ENCODE measurements around the gene OR2D2. TPM values are rescaled to one million over a fixed set of nuclear protein-coding genes. Genes with fewer than 3 reads are reported as not detected.
"Not testable (repeated sequence)": the region's sequence is repeated elsewhere in the genome, so short reads cannot be mapped to it uniquely, and the experiment has no call there.

OR2D2 gene
- total RNA-seq, 2 experiments from 2014 or later = 1.4 to 3.2 TPM

DNA sequence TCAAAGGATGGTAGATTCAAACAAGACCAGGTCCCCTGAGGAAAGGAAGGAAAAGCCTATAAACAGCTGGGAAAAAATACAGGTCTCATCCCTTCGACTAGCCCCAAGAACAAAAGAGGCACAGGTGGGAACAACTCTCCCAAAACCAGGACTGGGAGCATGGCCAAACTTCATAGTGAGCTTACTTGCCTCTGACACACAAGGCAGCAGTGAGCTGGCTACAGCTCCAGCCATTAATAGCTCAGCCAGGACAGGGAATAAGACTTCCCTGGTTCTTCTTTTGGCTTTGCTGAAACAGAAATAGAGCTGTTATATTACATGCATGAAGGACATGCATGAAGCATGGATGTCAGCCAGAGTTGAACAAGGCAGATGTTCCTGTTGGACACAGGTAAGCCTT is 29.3 kb downstream of the OR2D2 start, which contains the start of gene OR10A2:
Gene OR10A2, plus strand, starts transcription at position 97 of the 400 bp plus-strand sequence. CDS start 6,698 bp downstream, outside the sequence.
- no peaks in the 10 kb centered on the region for H4K20me1 ChIP-seq (ENCODE audit: insufficient read depth, low read length)
- H3K27ac ChIP-seq (ENCODE audit: low read depth, low read length, poor library complexity, severe bottlenecking) = no peak within 1 kb of the TSS
- H3K9me2 ChIP-seq (ENCODE audit: insufficient read depth, low read length) = no peaks in the 10 kb centered on the region
- intact Hi-C loops (cut with micrococcal nuclease; ENCODE audit: unreplicated experiment) = no loop called here
- no peak for DNase-seq (ENCODE audit: low spot score)
- no peak within 1 kb of the TSS for H2AFZ ChIP-seq (ENCODE audit: low read length)
- no peaks in the 10 kb centered on the region for H3K79me2 ChIP-seq (ENCODE audit: insufficient read depth, low read depth, low read length)
- TF ChIP-seq, protein P1, sequence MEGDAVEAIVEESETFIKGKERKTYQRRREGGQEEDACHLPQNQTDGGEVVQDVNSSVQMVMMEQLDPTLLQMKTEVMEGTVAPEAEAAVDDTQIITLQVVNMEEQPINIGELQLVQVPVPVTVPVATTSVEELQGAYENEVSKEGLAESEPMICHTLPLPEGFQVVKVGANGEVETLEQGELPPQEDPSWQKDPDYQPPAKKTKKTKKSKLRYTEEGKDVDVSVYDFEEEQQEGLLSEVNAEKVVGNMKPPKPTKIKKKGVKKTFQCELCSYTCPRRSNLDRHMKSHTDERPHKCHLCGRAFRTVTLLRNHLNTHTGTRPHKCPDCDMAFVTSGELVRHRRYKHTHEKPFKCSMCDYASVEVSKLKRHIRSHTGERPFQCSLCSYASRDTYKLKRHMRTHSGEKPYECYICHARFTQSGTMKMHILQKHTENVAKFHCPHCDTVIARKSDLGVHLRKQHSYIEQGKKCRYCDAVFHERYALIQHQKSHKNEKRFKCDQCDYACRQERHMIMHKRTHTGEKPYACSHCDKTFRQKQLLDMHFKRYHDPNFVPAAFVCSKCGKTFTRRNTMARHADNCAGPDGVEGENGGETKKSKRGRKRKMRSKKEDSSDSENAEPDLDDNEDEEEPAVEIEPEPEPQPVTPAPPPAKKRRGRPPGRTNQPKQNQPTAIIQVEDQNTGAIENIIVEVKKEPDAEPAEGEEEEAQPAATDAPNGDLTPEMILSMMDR (conservative IDR thresholded peaks at IDR 0.05; ENCODE audit: low read length) = no peak
- TF ChIP-seq EZH2phosphoT487 (IDR thresholded peaks at IDR 0.05; ENCODE audit: borderline replicate concordance, low read depth, low read length) = no peak
- H3K9me3 ChIP-seq (ENCODE audit: low read length) = no peaks in the 10 kb centered on the region
- no peak within 1 kb of the TSS for H3K4me2 ChIP-seq (ENCODE audit: low read length)
- POLR2A ChIA-PET = interaction anchor here (0.6 to 1.7 kb wide), 4 partner anchors 8 to 50 kb away, joined by 3 to 6 read pairs (median 5); no protein-coding TSS in a partner anchor
- CTCF ChIA-PET (ENCODE audit: unreplicated experiment) = no interaction called here
- no peak within 1 kb of the TSS for H3K4me3 ChIP-seq (ENCODE audit: low read depth, low read length, poor library complexity, severe bottlenecking)
- H3K36me3 ChIP-seq (ENCODE audit: insufficient read depth, low read length) = no peaks in the 10 kb centered on the region
- H3K4me1 ChIP-seq (ENCODE audit: insufficient read depth, low read length, poor library complexity, severe bottlenecking) = no peaks in the 10 kb centered on the region
- BruUV-seq (replicated peaks) = no TSS peak

DNA sequence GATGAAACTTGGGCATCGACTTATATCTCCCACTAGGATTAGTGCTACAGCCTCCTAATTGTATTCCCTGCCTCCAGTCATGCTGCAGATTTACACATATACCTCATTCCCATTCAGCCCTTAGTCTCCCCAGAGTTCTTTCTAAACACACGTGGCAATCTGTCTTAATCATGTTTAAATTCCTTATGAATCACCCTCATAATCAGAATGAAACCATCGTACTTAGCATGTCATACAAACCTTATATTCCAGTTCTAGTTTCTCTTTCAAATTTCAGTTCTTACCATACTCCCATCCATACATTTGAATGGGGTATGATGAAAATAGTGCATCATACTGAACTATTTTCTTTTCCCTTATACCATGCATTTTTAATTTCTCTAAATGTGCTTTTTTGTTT is 35.4 kb downstream of the OR2D2 start:
- intact Hi-C loops (cut with micrococcal nuclease; ENCODE audit: unreplicated experiment) = no loop called here
- H3K4me3 ChIP-seq (ENCODE audit: low read depth, low read length, poor library complexity, severe bottlenecking) = no peak overlapping the region
- no peak for TF ChIP-seq EZH2phosphoT487 (IDR thresholded peaks at IDR 0.05; ENCODE audit: borderline replicate concordance, low read depth, low read length)
- TF ChIP-seq, protein P1 (conservative IDR thresholded peaks at IDR 0.05; ENCODE audit: low read length) = no peak
- H3K9me2 ChIP-seq (ENCODE audit: insufficient read depth, low read length) = no peaks in the 10 kb centered on the region
- H4K20me1 ChIP-seq (ENCODE audit: insufficient read depth, low read length) = no peaks in the 10 kb centered on the region
- H3K4me1 ChIP-seq (ENCODE audit: insufficient read depth, low read length, poor library complexity, severe bottlenecking) = no peaks in the 10 kb centered on the region
- ChIA-PET POLR2A (no interaction called here), CTCF (ENCODE audit: unreplicated experiment) (no interaction called here)
- no peak overlapping the region for H3K4me2 ChIP-seq (ENCODE audit: low read length)
- DNase-seq (ENCODE audit: low spot score) = no peak
- peaks cover 10% of the 10 kb centered on the region; the same call in 1 of the 2 replicates for H3K9me3 ChIP-seq (ENCODE audit: low read length)
- no peaks in the 10 kb centered on the region for H3K36me3 ChIP-seq (ENCODE audit: insufficient read depth, low read length)
- no peaks in the 10 kb centered on the region for H3K79me2 ChIP-seq (ENCODE audit: insufficient read depth, low read depth, low read length)
- no peak overlapping the region for H3K27ac ChIP-seq (ENCODE audit: low read depth, low read length, poor library complexity, severe bottlenecking)
- no TSS peak for BruUV-seq (replicated peaks)
- H2AFZ ChIP-seq (ENCODE audit: low read length) = no peak overlapping the region

DNA sequence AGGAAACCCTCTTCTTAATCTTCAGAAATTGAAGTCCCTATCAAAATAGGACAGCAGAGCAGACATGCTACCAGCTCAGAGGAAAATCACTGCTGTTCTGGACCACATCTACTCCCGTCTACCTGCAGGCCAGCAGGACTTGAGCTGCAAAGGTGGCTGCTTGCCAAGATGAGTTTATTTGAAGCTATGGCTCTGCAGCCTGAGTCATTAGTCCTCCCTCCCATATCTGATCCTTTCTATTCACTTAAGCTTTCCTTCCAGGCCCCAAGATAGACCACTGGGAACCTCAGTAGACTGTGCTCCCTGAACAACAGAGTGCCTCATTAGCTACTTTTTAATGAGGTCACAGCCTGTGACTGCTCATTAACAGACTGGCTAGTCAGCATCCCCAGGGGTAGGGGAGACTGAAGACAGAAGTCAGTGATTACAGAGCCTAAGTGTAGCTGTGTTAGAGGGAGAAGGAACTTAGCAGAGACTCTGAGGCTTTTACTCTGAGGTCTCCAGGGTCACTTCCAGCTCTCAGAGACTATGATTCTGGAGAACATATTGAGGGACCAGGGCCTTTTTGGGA is 36.2 kb downstream of the OR2D2 start:
- CTCF ChIA-PET (ENCODE audit: unreplicated experiment) = no interaction called here
- H3K9me3 ChIP-seq (ENCODE audit: low read length) = peaks cover 10% of the 10 kb centered on the region; the same call in 1 of the 2 replicates
- no peaks in the 10 kb centered on the region for H3K79me2 ChIP-seq (ENCODE audit: insufficient read depth, low read depth, low read length)
- DNase-seq (ENCODE audit: low spot score) = no peak
- H2AFZ ChIP-seq (ENCODE audit: low read length) = no peak overlapping the region
- H3K27ac ChIP-seq (ENCODE audit: low read depth, low read length, poor library complexity, severe bottlenecking) = no peak overlapping the region
- H3K4me1 ChIP-seq (ENCODE audit: insufficient read depth, low read length, poor library complexity, severe bottlenecking) = no peaks in the 10 kb centered on the region
- no peaks in the 10 kb centered on the region for H4K20me1 ChIP-seq (ENCODE audit: insufficient read depth, low read length)
- TF ChIP-seq, protein P1 (conservative IDR thresholded peaks at IDR 0.05; ENCODE audit: low read length) = no peak
- no peak for TF ChIP-seq EZH2phosphoT487 (IDR thresholded peaks at IDR 0.05; ENCODE audit: borderline replicate concordance, low read depth, low read length)
- H3K4me3 ChIP-seq (ENCODE audit: low read depth, low read length, poor library complexity, severe bottlenecking) = no peak overlapping the region
- POLR2A ChIA-PET = interaction anchor here (0.6 to 1.0 kb wide), 4 partner anchors 8 to 215 kb away, joined by 3 to 4 read pairs (median 3); partner anchors contain the start of gene ZNF215
- no TSS peak for BruUV-seq (replicated peaks)
- no peaks in the 10 kb centered on the region for H3K9me2 ChIP-seq (ENCODE audit: insufficient read depth, low read length)
- no peak overlapping the region for H3K4me2 ChIP-seq (ENCODE audit: low read length)
- intact Hi-C loops (cut with micrococcal nuclease; ENCODE audit: unreplicated experiment) = no loop called here
- no peaks in the 10 kb centered on the region for H3K36me3 ChIP-seq (ENCODE audit: insufficient read depth, low read length)

DNA sequence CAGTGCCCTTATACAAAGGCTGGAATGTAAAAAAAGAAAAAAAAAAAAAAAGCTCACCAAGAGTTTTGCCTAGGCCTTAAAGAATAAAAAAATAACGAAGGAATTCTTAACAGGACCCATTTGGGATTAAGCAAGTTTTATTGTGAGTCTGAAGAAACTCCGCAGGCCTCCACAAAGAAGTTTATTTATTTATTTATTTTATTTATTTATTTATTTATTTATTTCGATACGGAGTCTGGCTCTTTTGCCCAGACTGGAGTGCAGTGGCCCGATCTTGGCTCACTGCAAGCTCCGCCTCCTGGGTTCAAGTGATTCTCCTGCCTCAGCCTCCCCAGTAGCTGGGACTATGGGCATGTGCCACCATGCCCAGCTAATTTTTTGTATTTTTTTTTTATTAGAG is 37.5 kb downstream of the OR2D2 start:
- H2AFZ ChIP-seq (ENCODE audit: low read length); intact Hi-C loops (cut with micrococcal nuclease; ENCODE audit: unreplicated experiment); H3K9me2 ChIP-seq (ENCODE audit: insufficient read depth, low read length); H4K20me1 ChIP-seq (ENCODE audit: insufficient read depth, low read length); H3K4me2 ChIP-seq (ENCODE audit: low read length); H3K4me1 ChIP-seq (ENCODE audit: insufficient read depth, low read length, poor library complexity, severe bottlenecking); H3K4me3 ChIP-seq (ENCODE audit: low read depth, low read length, poor library complexity, severe bottlenecking); CTCF ChIA-PET (ENCODE audit: unreplicated experiment); H3K27ac ChIP-seq (ENCODE audit: low read depth, low read length, poor library complexity, severe bottlenecking); H3K36me3 ChIP-seq (ENCODE audit: insufficient read depth, low read length); DNase-seq (ENCODE audit: low spot score); H3K79me2 ChIP-seq (ENCODE audit: insufficient read depth, low read depth, low read length); BruUV-seq (replicated peaks): not testable (repeated sequence)
- POLR2A ChIA-PET = interaction anchor here (0.6 to 1.2 kb wide), 3 partner anchors 8 to 736 kb away, joined by 3 to 6 read pairs (median 3); partner anchors contain the start of gene OR10A2
- H3K9me3 ChIP-seq (ENCODE audit: low read length) = peaks cover 10% of the 10 kb centered on the region; the same call in 1 of the 2 replicates

All from OCI-LY7 (cell line).